Calu3 (cell line): ENCODE data around the gene CACNG7. TPM values are rescaled to one million over a fixed set of nuclear protein-coding genes. Genes with fewer than 3 reads are reported as not detected.

Experiments used
- BruUV-seq: library from RNA; stranded (reverse); fragments of 400-500 nt; replicated peaks from 2 replicates; lab custom pipeline; 2021; lab: Mats Ljungman, UMichigan
- CTCF ChIA-PET: fragments of 300-600 bp; sonication (Branson Sonifier 250); formaldehyde crosslinking; loops from one replicate; lab custom pipeline; 2022; ENCODE audit warnings: antibody characterized with exemption; lab: Charles Lee
- DNase-seq: peaks from one replicate; pipeline ENCODE4 v3.0.0; 2022
- H3K27ac Mint-ChIP-seq: one replicate; pipeline ENCODE4 v1.8.0; 2022; ENCODE audit warnings: mixed read lengths; ENCODE audit not compliant: unreplicated experiment
- H3K27me3 Mint-ChIP-seq: one replicate; pipeline ENCODE4 v1.8.0; 2022; ENCODE audit warnings: mixed read lengths; ENCODE audit not compliant: unreplicated experiment
- H3K36me3 Mint-ChIP-seq: one replicate; pipeline ENCODE4 v1.8.0; 2022; ENCODE audit warnings: mild to moderate bottlenecking, moderate library complexity, mixed read lengths; ENCODE audit not compliant: insufficient read depth, unreplicated experiment
- H3K4me1 Mint-ChIP-seq: one replicate; pipeline ENCODE4 v1.8.0; 2022; ENCODE audit warnings: mild to moderate bottlenecking, low read depth, mixed read lengths; ENCODE audit not compliant: unreplicated experiment
- H3K4me3 Mint-ChIP-seq: one replicate; pipeline ENCODE4 v1.8.0; 2022; ENCODE audit warnings: mild to moderate bottlenecking, low read depth, moderate library complexity, mixed read lengths; ENCODE audit not compliant: unreplicated experiment
- H3K9me3 Mint-ChIP-seq: one replicate; pipeline ENCODE4 v1.8.0; 2022; ENCODE audit warnings: low read depth, mixed read lengths; ENCODE audit not compliant: unreplicated experiment
- intact Hi-C: fragments of 100-400 bp; cut with micrococcal nuclease; formaldehyde crosslinking; loops from one replicate; pipeline ENCODE4 v1.10.0; 2022; ENCODE audit not compliant: unreplicated experiment
- total RNA-seq: library from RNA; stranded (reverse); gene quantifications from 2 replicates; pipeline ENCODE4 v1.2.3, GENCODE V29; 2022
- TF ChIP-seq, protein P1 (sequence below): fragments of 200-600 bp; IDR thresholded peaks from one replicate; pipeline ENCODE4 v1.8.0; 2022; ENCODE audit warnings: antibody characterized with exemption; ENCODE audit not compliant: unreplicated experiment

The CACNG7 gene
- total RNA-seq, 1 experiment from 2014 or later = not detected

GRCh38 chr19:53982611-53983010 is 73.5 kb downstream of the CACNG7 start:
- CTCF ChIA-PET = no interaction called here
- no peak overlapping the region for H3K4me3 Mint-ChIP-seq
- TF ChIP-seq, protein P1, sequence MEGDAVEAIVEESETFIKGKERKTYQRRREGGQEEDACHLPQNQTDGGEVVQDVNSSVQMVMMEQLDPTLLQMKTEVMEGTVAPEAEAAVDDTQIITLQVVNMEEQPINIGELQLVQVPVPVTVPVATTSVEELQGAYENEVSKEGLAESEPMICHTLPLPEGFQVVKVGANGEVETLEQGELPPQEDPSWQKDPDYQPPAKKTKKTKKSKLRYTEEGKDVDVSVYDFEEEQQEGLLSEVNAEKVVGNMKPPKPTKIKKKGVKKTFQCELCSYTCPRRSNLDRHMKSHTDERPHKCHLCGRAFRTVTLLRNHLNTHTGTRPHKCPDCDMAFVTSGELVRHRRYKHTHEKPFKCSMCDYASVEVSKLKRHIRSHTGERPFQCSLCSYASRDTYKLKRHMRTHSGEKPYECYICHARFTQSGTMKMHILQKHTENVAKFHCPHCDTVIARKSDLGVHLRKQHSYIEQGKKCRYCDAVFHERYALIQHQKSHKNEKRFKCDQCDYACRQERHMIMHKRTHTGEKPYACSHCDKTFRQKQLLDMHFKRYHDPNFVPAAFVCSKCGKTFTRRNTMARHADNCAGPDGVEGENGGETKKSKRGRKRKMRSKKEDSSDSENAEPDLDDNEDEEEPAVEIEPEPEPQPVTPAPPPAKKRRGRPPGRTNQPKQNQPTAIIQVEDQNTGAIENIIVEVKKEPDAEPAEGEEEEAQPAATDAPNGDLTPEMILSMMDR = no peak
- no peak overlapping the region for H3K27ac Mint-ChIP-seq
- intact Hi-C loops = loop anchor here (5.0 to 10.0 kb wide), 2 partner anchors 75 to 132 kb away; partner anchors contain the start of genes CACNG7, PRPF31 and TFPT
- BruUV-seq = no TSS peak
- peak; percentile 94 for DNase-seq
- peaks cover 24% of the 10 kb centered on the region for H3K4me1 Mint-ChIP-seq
- H3K9me3 Mint-ChIP-seq = no peaks in the 10 kb centered on the region
- H3K27me3 Mint-ChIP-seq = no peaks in the 10 kb centered on the region
- H3K36me3 Mint-ChIP-seq = peaks cover 42% of the 10 kb centered on the region

DNA sequence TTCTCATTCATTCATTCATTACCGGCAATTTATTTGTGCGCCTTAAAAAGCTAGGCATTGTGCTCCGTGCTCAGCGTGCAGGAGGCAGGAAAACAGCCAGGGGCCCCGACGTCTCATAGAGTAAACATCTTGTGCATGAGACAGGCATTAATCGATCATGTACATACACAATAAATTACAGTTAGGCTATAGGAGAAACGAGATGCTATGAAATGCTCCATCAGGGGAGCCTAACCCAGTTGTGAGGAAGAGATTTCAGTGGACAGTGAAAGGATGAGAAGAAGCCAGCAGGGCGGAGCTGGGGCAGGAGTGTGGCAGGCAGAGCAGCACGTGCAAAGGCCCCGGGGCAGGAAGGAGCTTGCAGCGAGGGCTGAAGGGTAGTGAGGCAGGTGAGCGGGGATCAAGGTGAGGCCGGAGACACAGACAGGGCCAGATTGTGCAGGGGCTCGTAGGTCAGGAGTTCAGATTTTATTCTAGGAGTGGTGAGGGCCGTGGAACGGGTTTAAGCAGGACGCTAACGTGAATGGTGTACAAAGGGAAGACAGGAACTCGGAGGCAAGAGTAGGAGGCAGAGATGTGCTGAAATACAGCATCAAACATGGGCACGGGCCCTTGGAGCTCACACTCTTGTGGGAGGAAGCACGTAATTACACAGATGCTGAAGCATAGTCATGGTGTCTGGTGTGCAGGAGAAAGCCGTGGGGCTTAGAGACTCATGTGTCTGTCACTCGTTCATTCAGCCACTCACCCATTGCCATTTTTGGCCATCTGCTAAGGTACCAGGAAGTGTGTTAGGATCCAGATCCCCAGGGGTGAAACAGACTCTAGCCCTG is 74.6 kb downstream of the CACNG7 start:
- peaks cover 33% of the 10 kb centered on the region for H3K36me3 Mint-ChIP-seq
- H3K27ac Mint-ChIP-seq = no peak overlapping the region
- no peak for DNase-seq
- intact Hi-C loops = loop anchor here (5.0 to 10.0 kb wide), 2 partner anchors 76 to 131 kb away; partner anchors contain the start of genes CACNG7, PRPF31 and TFPT
- H3K9me3 Mint-ChIP-seq = no peaks in the 10 kb centered on the region
- H3K27me3 Mint-ChIP-seq = no peaks in the 10 kb centered on the region
- CTCF ChIA-PET = no interaction called here
- no peak overlapping the region for H3K4me3 Mint-ChIP-seq
- peaks cover 21% of the 10 kb centered on the region for H3K4me1 Mint-ChIP-seq
- TF ChIP-seq, protein P1 = no peak
- TSS peak; percentile 36 for BruUV-seq

GRCh38 chr19:53985863-53986262 is 76.8 kb downstream of the CACNG7 start:
- H3K9me3 Mint-ChIP-seq = no peaks in the 10 kb centered on the region
- peaks cover 6% of the 10 kb centered on the region for H3K4me1 Mint-ChIP-seq
- no TSS peak for BruUV-seq
- DNase-seq = no peak
- H3K4me3 Mint-ChIP-seq = no peak overlapping the region
- H3K36me3 Mint-ChIP-seq = peaks cover 13% of the 10 kb centered on the region
- intact Hi-C loops = loop anchor here (10.0 kb wide), 1 partner anchor 129 kb away; the partner anchor contains the start of genes PRPF31 and TFPT
- no peaks in the 10 kb centered on the region for H3K27me3 Mint-ChIP-seq
- CTCF ChIA-PET = interaction anchor here (0.7 kb wide), 1 partner anchor 52 kb away, joined by 3 read pairs; no protein-coding TSS in a partner anchor
- TF ChIP-seq, protein P1 = no peak
- H3K27ac Mint-ChIP-seq = no peak overlapping the region

DNA sequence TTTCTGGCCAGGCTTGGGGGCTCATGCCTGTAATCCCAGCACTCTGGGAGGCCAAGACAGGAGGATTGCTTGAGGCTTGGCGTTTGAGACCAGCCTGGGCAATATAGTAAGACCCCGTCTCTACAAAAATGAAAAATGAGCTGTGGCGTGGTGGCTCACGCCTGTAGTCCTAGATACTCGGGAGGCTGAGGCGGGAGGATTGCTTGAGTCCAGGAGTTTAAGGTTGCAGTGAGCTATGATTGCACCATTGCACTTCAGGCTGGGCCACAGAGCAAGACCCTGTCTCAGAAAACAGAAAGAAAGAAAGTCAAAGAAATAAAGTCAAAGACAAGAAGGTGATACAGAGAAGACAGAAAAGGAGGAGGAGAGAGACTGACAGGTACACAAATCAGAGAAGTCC is 79.9 kb downstream of the CACNG7 start:
- no peaks in the 10 kb centered on the region for H3K27me3 Mint-ChIP-seq
- no peak for DNase-seq
- no peak overlapping the region for H3K27ac Mint-ChIP-seq
- TSS peak; percentile 53 for BruUV-seq
- H3K4me1 Mint-ChIP-seq = peaks cover 16% of the 10 kb centered on the region
- CTCF ChIA-PET = interaction anchor here (0.8 to 1.3 kb wide), 4 partner anchors 8 to 41 kb away, joined by 3 to 5 read pairs (median 4); no protein-coding TSS in a partner anchor
- H3K4me3 Mint-ChIP-seq = peak overlapping the region; percentile 51
- TF ChIP-seq, protein P1 = no peak
- intact Hi-C loops = loop anchor here (2.0 to 10.0 kb wide), 2 partner anchors 126 to 146 kb away; partner anchors contain the start of genes PRPF31 and TFPT
- H3K9me3 Mint-ChIP-seq = no peaks in the 10 kb centered on the region
- peaks cover 32% of the 10 kb centered on the region for H3K36me3 Mint-ChIP-seq
